ENCODE results near the gene ADAMTSL1.

DNA sequence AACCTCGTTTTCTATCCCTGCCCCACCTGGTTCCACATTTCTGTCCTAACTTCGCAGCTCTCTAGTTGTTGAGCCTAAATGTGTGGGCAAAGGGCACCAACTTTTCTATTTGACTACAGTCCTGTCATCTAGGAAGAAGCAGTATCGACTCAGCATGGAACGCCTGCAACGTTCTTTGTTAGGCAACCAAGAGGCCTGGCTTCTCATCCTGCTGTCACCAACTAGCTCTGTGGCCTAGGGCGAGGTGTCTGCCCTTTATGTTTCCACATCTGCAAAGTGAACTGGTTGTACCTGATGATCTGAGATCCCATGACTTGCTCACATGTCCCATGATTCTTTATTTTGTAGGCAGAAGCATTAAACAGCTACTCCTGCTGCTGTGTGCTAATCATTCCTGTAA, 248.9 kb downstream of the ADAMTSL1 start:
- TF ChIP-seq, protein P1, sequence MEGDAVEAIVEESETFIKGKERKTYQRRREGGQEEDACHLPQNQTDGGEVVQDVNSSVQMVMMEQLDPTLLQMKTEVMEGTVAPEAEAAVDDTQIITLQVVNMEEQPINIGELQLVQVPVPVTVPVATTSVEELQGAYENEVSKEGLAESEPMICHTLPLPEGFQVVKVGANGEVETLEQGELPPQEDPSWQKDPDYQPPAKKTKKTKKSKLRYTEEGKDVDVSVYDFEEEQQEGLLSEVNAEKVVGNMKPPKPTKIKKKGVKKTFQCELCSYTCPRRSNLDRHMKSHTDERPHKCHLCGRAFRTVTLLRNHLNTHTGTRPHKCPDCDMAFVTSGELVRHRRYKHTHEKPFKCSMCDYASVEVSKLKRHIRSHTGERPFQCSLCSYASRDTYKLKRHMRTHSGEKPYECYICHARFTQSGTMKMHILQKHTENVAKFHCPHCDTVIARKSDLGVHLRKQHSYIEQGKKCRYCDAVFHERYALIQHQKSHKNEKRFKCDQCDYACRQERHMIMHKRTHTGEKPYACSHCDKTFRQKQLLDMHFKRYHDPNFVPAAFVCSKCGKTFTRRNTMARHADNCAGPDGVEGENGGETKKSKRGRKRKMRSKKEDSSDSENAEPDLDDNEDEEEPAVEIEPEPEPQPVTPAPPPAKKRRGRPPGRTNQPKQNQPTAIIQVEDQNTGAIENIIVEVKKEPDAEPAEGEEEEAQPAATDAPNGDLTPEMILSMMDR (IDR thresholded peaks at IDR 0.05; ENCODE audit: insufficient read depth, low read depth, low read length), result no peak
- no peak for TF ChIP-seq EZH2 (IDR thresholded peaks at IDR 0.05; ENCODE audit: insufficient read depth, low read length)

Data from astrocyte (in vitro differentiated cells and primary cell).